ENCODE results near the gene BBOX1.

The BBOX1 gene

DNA sequence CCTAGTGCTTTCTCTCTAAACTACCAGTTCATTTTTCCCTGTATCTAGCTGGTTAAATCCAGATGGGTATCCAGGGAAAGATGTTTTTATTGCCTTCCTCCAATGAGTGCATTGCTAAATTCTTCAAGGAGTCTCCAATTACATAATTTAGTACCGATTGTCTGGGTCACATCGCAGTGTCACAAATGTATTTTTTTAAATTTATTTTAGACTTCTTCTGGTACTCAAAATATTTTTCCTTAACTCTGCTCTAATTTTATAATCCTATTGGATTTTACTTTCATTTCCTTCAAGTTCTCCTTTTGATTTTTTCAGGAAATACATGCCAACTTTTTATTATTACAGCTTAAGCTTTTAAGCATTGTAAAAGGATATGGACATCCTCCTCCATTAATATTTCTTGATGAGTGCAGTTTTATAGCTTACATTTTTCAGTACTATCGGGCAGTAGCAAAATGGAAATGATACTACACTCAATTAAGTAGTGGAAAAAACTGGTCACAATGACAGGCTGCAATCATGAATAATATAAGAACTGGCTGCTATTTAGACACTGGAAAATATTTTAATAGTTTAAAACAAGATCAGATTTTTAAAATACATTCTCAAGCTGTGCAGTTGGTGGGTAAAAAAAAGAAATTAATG, 20.3 kb downstream of the BBOX1 start:
- no peak overlapping the region for H3K4me3 ChIP-seq (ENCODE audit: low read depth, low read length)
- in situ Hi-C loops (cut with HindIII; ENCODE audit: low sequenced_read_pairs), result no loop called here
- no peak for DNase-seq (ENCODE audit: low read depth)
- TF ChIP-seq, protein P1, sequence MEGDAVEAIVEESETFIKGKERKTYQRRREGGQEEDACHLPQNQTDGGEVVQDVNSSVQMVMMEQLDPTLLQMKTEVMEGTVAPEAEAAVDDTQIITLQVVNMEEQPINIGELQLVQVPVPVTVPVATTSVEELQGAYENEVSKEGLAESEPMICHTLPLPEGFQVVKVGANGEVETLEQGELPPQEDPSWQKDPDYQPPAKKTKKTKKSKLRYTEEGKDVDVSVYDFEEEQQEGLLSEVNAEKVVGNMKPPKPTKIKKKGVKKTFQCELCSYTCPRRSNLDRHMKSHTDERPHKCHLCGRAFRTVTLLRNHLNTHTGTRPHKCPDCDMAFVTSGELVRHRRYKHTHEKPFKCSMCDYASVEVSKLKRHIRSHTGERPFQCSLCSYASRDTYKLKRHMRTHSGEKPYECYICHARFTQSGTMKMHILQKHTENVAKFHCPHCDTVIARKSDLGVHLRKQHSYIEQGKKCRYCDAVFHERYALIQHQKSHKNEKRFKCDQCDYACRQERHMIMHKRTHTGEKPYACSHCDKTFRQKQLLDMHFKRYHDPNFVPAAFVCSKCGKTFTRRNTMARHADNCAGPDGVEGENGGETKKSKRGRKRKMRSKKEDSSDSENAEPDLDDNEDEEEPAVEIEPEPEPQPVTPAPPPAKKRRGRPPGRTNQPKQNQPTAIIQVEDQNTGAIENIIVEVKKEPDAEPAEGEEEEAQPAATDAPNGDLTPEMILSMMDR (IDR thresholded peaks at IDR 0.05; ENCODE audit: low read depth, low read length, missing control alignments), result no peak

DNA sequence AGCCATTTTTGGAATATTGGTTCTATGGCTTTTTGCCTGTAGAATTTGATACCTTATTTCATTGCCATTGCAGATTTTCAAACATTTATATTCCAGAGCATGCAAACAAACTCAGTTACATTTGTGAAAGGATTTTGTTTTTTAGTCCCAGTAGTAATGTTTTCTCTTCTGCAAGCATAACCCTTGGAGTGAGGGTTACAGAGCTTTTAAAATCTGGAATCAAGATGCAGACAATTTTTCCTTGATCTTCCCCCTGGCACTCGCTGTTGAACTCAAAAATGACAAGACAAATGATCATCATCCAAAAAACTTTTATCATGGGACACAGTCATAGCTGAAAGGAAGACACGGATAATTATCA, 20.8 kb downstream of the BBOX1 start:
- TF ChIP-seq, protein P1 (IDR thresholded peaks at IDR 0.05; ENCODE audit: low read depth, low read length, missing control alignments), result no peak
- in situ Hi-C loops (cut with HindIII; ENCODE audit: low sequenced_read_pairs), result no loop called here
- no peak for DNase-seq (ENCODE audit: low read depth)

DNA sequence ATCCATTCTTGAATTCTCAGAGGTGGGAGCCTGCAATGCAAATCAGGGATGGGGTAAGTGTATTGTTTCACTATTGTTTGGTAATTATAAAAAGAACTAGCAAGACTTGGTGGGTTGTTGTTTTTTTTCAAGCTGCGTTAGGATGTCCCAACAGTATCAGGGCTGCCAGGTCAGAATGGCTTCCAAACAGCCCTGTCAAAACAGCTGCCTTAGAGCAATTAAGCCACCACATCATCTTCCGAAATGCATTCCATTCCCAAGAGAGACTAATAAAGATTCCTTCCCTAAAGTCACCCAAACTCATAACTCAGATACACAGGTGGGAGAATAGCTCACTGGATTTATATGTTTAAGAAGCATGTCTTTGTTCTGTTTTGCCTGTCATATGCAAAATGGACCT, 23.5 kb downstream of the BBOX1 start:
- no peak for DNase-seq (ENCODE audit: low read depth)
- TF ChIP-seq, protein P1 (IDR thresholded peaks at IDR 0.05; ENCODE audit: low read depth, low read length, missing control alignments), result no peak
- in situ Hi-C loops (cut with HindIII; ENCODE audit: low sequenced_read_pairs), result no loop called here

More for the DNA sequence above, 20.8 kb downstream of the BBOX1 start:
- no peak overlapping the region for H3K4me3 ChIP-seq (ENCODE audit: low read depth, low read length)

DNA sequence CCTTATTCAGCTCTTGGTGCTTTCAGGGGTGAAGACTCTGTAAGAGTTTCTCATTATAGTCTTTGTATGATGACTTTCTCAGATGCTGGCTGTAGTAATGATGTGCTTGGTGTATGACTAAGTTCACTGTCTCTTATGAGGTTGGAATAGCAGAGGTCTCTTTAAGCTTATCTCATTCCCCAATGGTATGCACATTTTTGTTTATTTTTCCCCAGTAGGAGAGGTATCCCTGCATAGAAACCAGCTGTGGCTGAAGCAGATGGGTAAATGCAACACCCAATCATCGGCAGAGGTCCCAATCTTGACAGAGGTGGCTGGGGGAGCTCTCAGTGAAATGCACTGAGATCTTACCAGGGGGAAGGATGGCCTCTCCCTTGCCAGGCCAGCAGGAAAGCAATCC, 34.6 kb downstream of the BBOX1 start:
- TF ChIP-seq, protein P1 (IDR thresholded peaks at IDR 0.05; ENCODE audit: low read depth, low read length, missing control alignments), result no peak
- no peak for DNase-seq (ENCODE audit: low read depth)
- in situ Hi-C loops (cut with HindIII; ENCODE audit: low sequenced_read_pairs), result no loop called here
- H3K4me3 ChIP-seq (ENCODE audit: low read depth, low read length), result no peak overlapping the region

More for the DNA sequence above, 23.5 kb downstream of the BBOX1 start:
- H3K4me3 ChIP-seq (ENCODE audit: low read depth, low read length), result no peak overlapping the region

DNA sequence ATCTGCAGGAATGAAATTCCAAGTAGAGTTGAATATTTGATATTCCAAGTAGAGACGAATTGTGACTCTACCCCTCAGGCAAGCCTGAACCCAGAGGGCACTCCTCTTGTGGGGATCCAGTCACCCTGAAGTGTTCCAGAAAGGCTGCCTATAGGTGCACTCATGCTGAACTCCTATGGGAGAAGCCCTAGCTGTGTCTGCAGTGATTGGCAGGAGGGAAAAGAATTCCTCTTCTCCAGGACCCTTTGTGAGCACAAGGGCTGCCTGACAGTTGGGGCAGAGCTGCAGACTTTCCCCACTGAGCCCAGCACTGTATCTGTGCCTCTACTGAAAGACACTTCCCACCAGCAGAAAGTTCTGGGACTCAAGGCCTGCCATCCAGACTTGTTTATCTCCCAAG, 35.0 kb downstream of the BBOX1 start:
- no peak overlapping the region for H3K4me3 ChIP-seq (ENCODE audit: low read depth, low read length)
- in situ Hi-C loops (cut with HindIII; ENCODE audit: low sequenced_read_pairs), result no loop called here
- TF ChIP-seq, protein P1 (IDR thresholded peaks at IDR 0.05; ENCODE audit: low read depth, low read length, missing control alignments), result no peak
- DNase-seq (ENCODE audit: low read depth), result no peak

DNA sequence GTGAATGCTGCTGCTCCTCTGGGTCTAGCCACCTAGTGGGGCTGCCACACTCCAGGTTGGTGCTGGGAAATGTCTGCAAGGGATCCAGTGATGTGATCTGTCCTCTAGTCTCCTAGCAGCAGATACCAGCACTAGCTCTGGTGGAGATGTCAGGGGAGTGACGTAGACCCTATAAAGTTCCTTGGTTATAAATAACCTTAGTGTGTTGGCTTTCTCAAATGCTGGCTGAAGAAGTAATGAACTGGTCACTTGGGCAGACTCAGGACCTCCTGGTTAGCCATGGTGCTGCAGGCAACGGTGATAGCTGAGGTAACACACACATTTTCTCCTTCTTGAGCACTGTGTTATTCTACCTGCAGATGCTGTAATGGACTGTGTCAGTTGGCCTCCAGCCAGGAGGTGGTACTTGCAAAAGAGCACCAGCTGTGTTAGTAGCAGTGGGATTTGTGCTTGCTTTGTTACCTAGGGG, 35.5 kb downstream of the BBOX1 start:
- TF ChIP-seq, protein P1 (IDR thresholded peaks at IDR 0.05; ENCODE audit: low read depth, low read length, missing control alignments), result no peak
- in situ Hi-C loops (cut with HindIII; ENCODE audit: low sequenced_read_pairs), result no loop called here
- H3K4me3 ChIP-seq (ENCODE audit: low read depth, low read length), result no peak overlapping the region
- no peak for DNase-seq (ENCODE audit: low read depth)

Data from astrocyte of the cerebellum (primary cell).